Endothelial cell of hepatic sinusoid (primary cell): Measurements from ENCODE around the gene RTTN.
"Not testable (repeated sequence)": the region's sequence is repeated elsewhere in the genome, so short reads cannot be mapped to it uniquely, and the experiment has no call there.

Source experiments
- in situ Hi-C: cut with HindIII; loops from 2 replicates; pipeline ENCODE4 v1.10.0; 2017; ENCODE audit warnings: low sequenced_read_pairs

RTTN gene

GRCh38 chr18:69996417-69996816 lies 209.1 kb downstream of the RTTN start:
- in situ Hi-C loops, result no loop called here

- in situ Hi-C loops, result no loop called here
Measured at GRCh38 chr18:69995774-69996173, 209.7 kb downstream of the RTTN start.

GRCh38 chr18:69992776-69993175 lies 212.7 kb downstream of the RTTN start:
- in situ Hi-C loops, result no loop called here

- in situ Hi-C loops, result no loop called here
Measured at GRCh38 chr18:69987870-69988269, 217.6 kb downstream of the RTTN start.

GRCh38 chr18:69985239-69985638 lies 220.2 kb downstream of the RTTN start:
- in situ Hi-C loops, result no loop called here

GRCh38 chr18:69982417-69982816 lies 223.1 kb downstream of the RTTN start:
- in situ Hi-C loops, result no loop called here

- in situ Hi-C loops, result no loop called here
Measured at GRCh38 chr18:69981948-69982347, 223.5 kb downstream of the RTTN start.

GRCh38 chr18:69980982-69981804 lies 224.3 kb downstream of the RTTN start:
- in situ Hi-C loops, result no loop called here

- in situ Hi-C loops, result no loop called here
Measured at GRCh38 chr18:69980509-69980908, 225.0 kb downstream of the RTTN start.

- in situ Hi-C loops, result no loop called here
Measured at GRCh38 chr18:69978732-69979715, 226.5 kb downstream of the RTTN start.

GRCh38 chr18:69975294-69975693 lies 230.2 kb downstream of the RTTN start:
- in situ Hi-C loops, result not testable (repeated sequence)

GRCh38 chr18:69974365-69974764 lies 231.1 kb downstream of the RTTN start:
- in situ Hi-C loops, result no loop called here

GRCh38 chr18:69969491-69969890 lies 236.0 kb downstream of the RTTN start:
- in situ Hi-C loops, result no loop called here

GRCh38 chr18:69968039-69968438 lies 237.4 kb downstream of the RTTN start:
- in situ Hi-C loops, result no loop called here

- in situ Hi-C loops, result no loop called here
Measured at GRCh38 chr18:69963196-69963595, 242.3 kb downstream of the RTTN start.

GRCh38 chr18:69961718-69962117 lies 243.8 kb downstream of the RTTN start:
- in situ Hi-C loops, result no loop called here

GRCh38 chr18:69958422-69958821 lies 247.1 kb downstream of the RTTN start:
- in situ Hi-C loops, result no loop called here

- in situ Hi-C loops, result no loop called here
Measured at GRCh38 chr18:69957747-69958146, 247.7 kb downstream of the RTTN start.

- in situ Hi-C loops, result no loop called here
Measured at GRCh38 chr18:69956665-69957620, 248.5 kb downstream of the RTTN start.

GRCh38 chr18:69956057-69956456 lies 249.4 kb downstream of the RTTN start:
- in situ Hi-C loops, result no loop called here
